ENCODE measurements around the gene GALK1. TPM values are rescaled to one million over a fixed set of nuclear protein-coding genes. Genes with fewer than 3 reads are reported as not detected.
A peak's percentile ranks its signal among the peaks of the same experiment; 100 is the strongest.

GALK1 gene
- total RNA-seq, 1 experiment from 2014 or later: 35.8 TPM

- Histone ChIP-seq H3K36me3 (ENCODE audit: control insufficient read depth, insufficient read depth, low read length) (peaks cover 2% of the 10 kb centered on the region; the same call in 1 of the 2 replicates), H3K4me3 (ENCODE audit: low read depth in 2 of 2, low read length in 2 of 2) (peak overlapping the region in 1 of 2 experiments; percentile 67; a peak in 2 of 4 replicates), H3K4me1 (ENCODE audit: control insufficient read depth, insufficient read depth, low read length) (peaks cover 27% of the 10 kb centered on the region), H3K27ac (ENCODE audit: low read length) (peak overlapping the region; percentile 35), H3K27me3 (ENCODE audit: control insufficient read depth, insufficient read depth, low read length) (0 out of 2 replicates have a peak, but pooled peaks cover 2% of the 10 kb centered on the region), H3K9me3 (ENCODE audit: control insufficient read depth, insufficient read depth, low read depth, low read length) (no peaks in the 10 kb centered on the region)
- in situ Hi-C loops (cut with HindIII; ENCODE audit: low pct_unique_long_range_greater_than_20kb, low sequenced_read_pairs): no loop called here
- ATAC-seq (0 out of 2 replicates have a peak, but pooled peaks have one; percentile 5), DNase-seq (ENCODE audit: low read depth, low spot score) (no peak)
- intact Hi-C loops (cut with micrococcal nuclease; ENCODE audit: unreplicated experiment): no loop called here
- POLR2A ChIA-PET: no interaction called here
- BruUV-seq (replicated peaks): TSS peak; percentile 64
- CTCF ChIA-PET: no interaction called here
- TF ChIP-seq CTCF (IDR thresholded peaks at IDR 0.05) (no peak), POLR2AphosphoS5 (IDR thresholded peaks at IDR 0.05; ENCODE audit: low read depth, low read length) (0 out of 2 replicates have a peak, but pooled peaks have one; percentile 28), SIN3A (IDR thresholded peaks at IDR 0.05; ENCODE audit: borderline replicate concordance, insufficient read depth, low read depth, low read length) (no peak)
Observed at GRCh38 chr17:75723171-75723930, 41.6 kb downstream of the GALK1 start.

GRCh38 chr17:75722542-75723095, 42.4 kb downstream of the GALK1 start:
- BruUV-seq (replicated peaks): no TSS peak
- intact Hi-C loops (cut with micrococcal nuclease; ENCODE audit: unreplicated experiment) (no loop called here), in situ Hi-C loops (cut with HindIII; ENCODE audit: low pct_unique_long_range_greater_than_20kb, low sequenced_read_pairs) (no loop called here)
- no peak for ATAC-seq
- Histone ChIP-seq H3K27me3 (ENCODE audit: control insufficient read depth, insufficient read depth, low read length) (0 out of 2 replicates have a peak, but pooled peaks cover 2% of the 10 kb centered on the region), H3K4me1 (ENCODE audit: control insufficient read depth, insufficient read depth, low read length) (peaks cover 27% of the 10 kb centered on the region), H3K27ac (ENCODE audit: low read length) (peak overlapping the region; percentile 58), H3K9me3 (ENCODE audit: control insufficient read depth, insufficient read depth, low read depth, low read length) (no peaks in the 10 kb centered on the region), H3K4me3 (ENCODE audit: low read depth in 2 of 2, low read length in 2 of 2) (peak overlapping the region; percentile 48 to 67), H3K36me3 (ENCODE audit: control insufficient read depth, insufficient read depth, low read length) (peaks cover 2% of the 10 kb centered on the region; the same call in 1 of the 2 replicates)
- ChIA-PET POLR2A (no interaction called here), CTCF (interaction anchor here (2.3 kb wide), 1 partner anchor 16 kb away, joined by 5 read pairs; no protein-coding TSS in a partner anchor)
- TF ChIP-seq POLR2AphosphoS5 (IDR thresholded peaks at IDR 0.05; ENCODE audit: low read depth, low read length) (no peak), TCF7L2 (IDR thresholded peaks at IDR 0.05; ENCODE audit: low read depth, low read length) (no peak), REST (IDR thresholded peaks at IDR 0.05; ENCODE audit: insufficient read depth in 1 of 2, low read depth in 2 of 2, low read length in 1 of 2) (no peak), CTCF (IDR thresholded peaks at IDR 0.05) (no peak), SIN3A (IDR thresholded peaks at IDR 0.05; ENCODE audit: borderline replicate concordance, insufficient read depth, low read depth, low read length) (no peak)
- no peak for DNase-seq (ENCODE audit: low read depth, low spot score)

All from Panc1 (cell line).